Activated naive CD4-positive, alpha-beta T cell treated with anti-CD3 and anti-CD28 coated beads for 36 hours (primary cell): ENCODE results near the gene SLC25A44. TPM values are rescaled to one million over a fixed set of nuclear protein-coding genes. Genes with fewer than 3 reads are reported as not detected.

ENCODE experiments used
- CTCF ChIA-PET: fragments of 350-600 bp; sonication (Branson Sonifier 250); formaldehyde crosslinking; loops from one replicate; lab custom pipeline; 2021; ENCODE audit warnings: antibody characterized with exemption; lab: Charles Lee
- DNase-seq: peaks from one replicate; pipeline ENCODE4 v3.0.0-alpha.2; 2020
- H3K27ac Mint-ChIP-seq: one replicate; pipeline ENCODE4 v1.8.0; 2021; ENCODE audit warnings: mild to moderate bottlenecking, mixed read lengths
- H3K27me3 Mint-ChIP-seq: one replicate; pipeline ENCODE4 v1.8.0; 2021; ENCODE audit warnings: low read depth, mixed read lengths
- H3K36me3 Mint-ChIP-seq: one replicate; pipeline ENCODE4 v1.8.0; 2021; ENCODE audit warnings: low read depth, mixed read lengths
- H3K4me1 Mint-ChIP-seq: one replicate; pipeline ENCODE4 v1.8.0; 2021; ENCODE audit warnings: low read depth, mixed read lengths
- H3K4me3 Mint-ChIP-seq: one replicate; pipeline ENCODE4 v1.8.0; 2021; ENCODE audit warnings: mild to moderate bottlenecking, moderate library complexity, mixed read lengths
- H3K9me3 Mint-ChIP-seq: one replicate; pipeline ENCODE4 v1.8.0; 2021; ENCODE audit warnings: mixed read lengths
- intact Hi-C: fragments of 100-400 bp; cut with micrococcal nuclease; formaldehyde crosslinking; loops from one replicate; pipeline ENCODE4 v1.15.1; 2023
- total RNA-seq, 2 experiments: library from RNA; stranded (reverse); gene quantifications; one replicate each; pipeline ENCODE4 v1.2.3, GENCODE V29; 2021

SLC25A44 gene
- total RNA-seq, 2 experiments from 2014 or later = 69.1 to 73.5 TPM

GRCh38 chr1:156193208-156193487, 756 bp upstream of the SLC25A44 start:
- peaks cover 53% of the 10 kb centered on the region for H3K4me1 Mint-ChIP-seq
- CTCF ChIA-PET = interaction anchor here (0.6 to 9.7 kb wide), 5 partner anchors 11 to 65 kb away, joined by 3 to 90 read pairs (median 3); partner anchors contain the start of gene PMF1
- H3K36me3 Mint-ChIP-seq = peaks cover 38% of the 10 kb centered on the region
- H3K9me3 Mint-ChIP-seq = no peaks in the 10 kb centered on the region
- no peak for DNase-seq
- H3K27ac Mint-ChIP-seq = peak overlapping the region; percentile 74
- no peaks in the 10 kb centered on the region for H3K27me3 Mint-ChIP-seq
- H3K4me3 Mint-ChIP-seq = peak overlapping the region; percentile 79
- intact Hi-C loops = loop anchor here (1.0 kb wide), 5 partner anchors 20 to 89 kb away; partner anchors contain the start of genes PMF1 and SMG5

DNA sequence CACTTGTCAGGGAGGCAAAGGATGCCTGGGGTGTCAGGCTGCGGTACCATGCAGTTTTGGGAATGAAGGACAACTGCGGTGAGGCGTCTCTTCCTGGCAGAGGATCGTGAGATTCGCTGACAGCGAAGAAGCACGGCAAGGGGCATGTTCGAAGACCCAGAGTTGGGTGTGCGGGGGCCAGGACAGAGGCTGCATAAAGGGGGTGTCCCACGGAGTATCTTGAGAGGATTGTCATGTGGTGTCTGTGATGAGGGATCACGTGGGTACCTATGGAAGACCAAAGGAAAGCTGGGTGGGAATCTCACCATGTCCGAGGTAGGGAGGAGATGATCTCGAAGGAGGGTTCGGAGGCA, 372 bp downstream of the SLC25A44 start:
- H3K9me3 Mint-ChIP-seq = no peaks in the 10 kb centered on the region
- H3K36me3 Mint-ChIP-seq = peaks cover 41% of the 10 kb centered on the region
- H3K4me1 Mint-ChIP-seq = peaks cover 64% of the 10 kb centered on the region
- peak overlapping the region; percentile 74 for H3K27ac Mint-ChIP-seq
- intact Hi-C loops = loop anchor here (1.0 kb wide), 1 partner anchor 24 kb away; no protein-coding TSS in a partner anchor
- CTCF ChIA-PET = interaction anchor here (0.6 to 9.7 kb wide), 5 partner anchors 9 to 103 kb away, joined by 3 to 90 read pairs (median 3); no protein-coding TSS in a partner anchor
- DNase-seq = no peak
- H3K27me3 Mint-ChIP-seq = no peaks in the 10 kb centered on the region
- peak overlapping the region; percentile 79 for H3K4me3 Mint-ChIP-seq

GRCh38 chr1:156195853-156196252, 1.9 kb downstream of the SLC25A44 start:
- intact Hi-C loops = no loop called here
- peak overlapping the region; percentile 79 for H3K4me3 Mint-ChIP-seq
- no peak overlapping the region for H3K27ac Mint-ChIP-seq
- no peaks in the 10 kb centered on the region for H3K27me3 Mint-ChIP-seq
- peaks cover 79% of the 10 kb centered on the region for H3K4me1 Mint-ChIP-seq
- H3K36me3 Mint-ChIP-seq = peaks cover 41% of the 10 kb centered on the region
- H3K9me3 Mint-ChIP-seq = no peaks in the 10 kb centered on the region
- CTCF ChIA-PET = interaction anchor here (1.2 to 9.7 kb wide), 3 partner anchors 17 to 48 kb away, joined by 3 to 90 read pairs (median 5); partner anchors contain the start of gene PMF1
- DNase-seq = no peak

- H3K4me3 Mint-ChIP-seq = peak overlapping the region; percentile 79
- no peak for DNase-seq
- H3K27ac Mint-ChIP-seq = no peak overlapping the region
- no peaks in the 10 kb centered on the region for H3K27me3 Mint-ChIP-seq
- intact Hi-C loops = no loop called here
- H3K36me3 Mint-ChIP-seq = peaks cover 41% of the 10 kb centered on the region
- no peaks in the 10 kb centered on the region for H3K9me3 Mint-ChIP-seq
- CTCF ChIA-PET = interaction anchor here (1.2 to 9.7 kb wide), 4 partner anchors 16 to 49 kb away, joined by 3 to 90 read pairs (median 6); partner anchors contain the start of gene PMF1
- peaks cover 79% of the 10 kb centered on the region for H3K4me1 Mint-ChIP-seq
These were observed 2.5 kb downstream of the SLC25A44 start for GRCh38 chr1:156196445-156196844.

- DNase-seq = peak; percentile 72
- intact Hi-C loops = loop anchor here (1.0 kb wide), 5 partner anchors 13 to 139 kb away; partner anchors contain the start of genes CCT3 and TSACC
- Mint-ChIP-seq H3K27ac (no peak overlapping the region), H3K4me3 (no peak overlapping the region), H3K36me3 (peaks cover 40% of the 10 kb centered on the region), H3K4me1 (peaks cover 66% of the 10 kb centered on the region), H3K9me3 (no peaks in the 10 kb centered on the region), H3K27me3 (no peaks in the 10 kb centered on the region)
- CTCF ChIA-PET = interaction anchor here (0.9 to 9.7 kb wide), 7 partner anchors 14 to 102 kb away, joined by 3 to 90 read pairs (median 5); partner anchors contain the start of gene PMF1
These were observed 5.0 kb downstream of the SLC25A44 start for GRCh38 chr1:156198831-156199349.

DNA sequence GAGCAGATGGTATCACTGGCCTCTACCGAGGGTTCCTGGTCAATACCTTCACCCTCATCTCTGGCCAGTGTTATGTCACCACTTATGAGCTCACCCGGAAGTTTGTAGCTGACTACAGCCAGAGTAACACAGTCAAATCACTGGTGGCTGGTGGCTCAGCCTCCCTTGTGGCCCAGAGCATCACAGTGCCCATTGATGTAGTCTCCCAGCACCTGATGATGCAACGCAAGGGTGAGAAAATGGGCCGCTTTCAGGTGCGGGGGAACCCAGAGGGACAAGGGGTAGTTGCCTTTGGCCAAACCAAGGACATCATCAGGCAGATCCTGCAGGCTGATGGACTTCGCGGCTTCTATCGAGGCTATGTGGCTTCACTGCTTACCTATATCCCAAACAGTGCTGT, 6.1 kb downstream of the SLC25A44 start:
- H3K27ac Mint-ChIP-seq = no peak overlapping the region

GRCh38 chr1:156203331-156203730, 9.4 kb downstream of the SLC25A44 start:
- peak overlapping the region; percentile 23 for H3K4me3 Mint-ChIP-seq
- DNase-seq = no peak
- intact Hi-C loops = no loop called here
- H3K4me1 Mint-ChIP-seq = peaks cover 47% of the 10 kb centered on the region
- H3K9me3 Mint-ChIP-seq = no peaks in the 10 kb centered on the region
- no peak overlapping the region for H3K27ac Mint-ChIP-seq
- H3K36me3 Mint-ChIP-seq = peaks cover 28% of the 10 kb centered on the region
- H3K27me3 Mint-ChIP-seq = no peaks in the 10 kb centered on the region
- CTCF ChIA-PET = interaction anchor here (0.6 to 1.2 kb wide), 3 partner anchors 10 to 397 kb away, joined by 3 read pairs; partner anchors contain the start of gene SLC25A44

More for the DNA sequence above, 6.1 kb downstream of the SLC25A44 start:
- CTCF ChIA-PET = interaction anchor here (1.2 to 9.7 kb wide), 2 partner anchors 14 to 25 kb away, joined by 5 to 90 read pairs; no protein-coding TSS in a partner anchor
- H3K36me3 Mint-ChIP-seq = peaks cover 38% of the 10 kb centered on the region
- no peak overlapping the region for H3K4me3 Mint-ChIP-seq
- intact Hi-C loops = no loop called here
- DNase-seq = peak; percentile 34
- no peaks in the 10 kb centered on the region for H3K27me3 Mint-ChIP-seq
- H3K4me1 Mint-ChIP-seq = peaks cover 66% of the 10 kb centered on the region
- no peaks in the 10 kb centered on the region for H3K9me3 Mint-ChIP-seq

GRCh38 chr1:156204686-156205085, 10.8 kb downstream of the SLC25A44 start:
- Mint-ChIP-seq H3K9me3 (no peaks in the 10 kb centered on the region), H3K36me3 (peaks cover 32% of the 10 kb centered on the region), H3K27ac (no peak overlapping the region), H3K4me1 (peaks cover 36% of the 10 kb centered on the region), H3K4me3 (no peak overlapping the region), H3K27me3 (no peaks in the 10 kb centered on the region)
- intact Hi-C loops = no loop called here
- no peak for DNase-seq
- CTCF ChIA-PET = interaction anchor here (0.6 to 2.0 kb wide), 3 partner anchors 10 to 20 kb away, joined by 3 to 9 read pairs (median 4); no protein-coding TSS in a partner anchor

- CTCF ChIA-PET = interaction anchor here (6.7 kb wide), 1 partner anchor 14 kb away, joined by 54 read pairs; no protein-coding TSS in a partner anchor
- Mint-ChIP-seq H3K27me3 (no peaks in the 10 kb centered on the region), H3K4me1 (peaks cover 40% of the 10 kb centered on the region), H3K36me3 (peaks cover 64% of the 10 kb centered on the region), H3K4me3 (no peak overlapping the region), H3K27ac (peak overlapping the region; percentile 74), H3K9me3 (no peaks in the 10 kb centered on the region)
- no peak for DNase-seq
- intact Hi-C loops = loop anchor here (5.0 kb wide), 1 partner anchor 234 kb away; the partner anchor contains the start of gene ARHGEF2
These were observed 17.3 kb downstream of the SLC25A44 start for GRCh38 chr1:156211243-156211642.

GRCh38 chr1:156212130-156212529, 18.2 kb downstream of the SLC25A44 start:
- peaks cover 45% of the 10 kb centered on the region for H3K4me1 Mint-ChIP-seq
- DNase-seq = peak; percentile 8
- H3K4me3 Mint-ChIP-seq = peak overlapping the region; percentile 79
- CTCF ChIA-PET = interaction anchor here (1.2 to 6.7 kb wide), 3 partner anchors 13 to 70 kb away, joined by 5 to 54 read pairs (median 8); no protein-coding TSS in a partner anchor
- H3K9me3 Mint-ChIP-seq = no peaks in the 10 kb centered on the region
- intact Hi-C loops = loop anchor here (1.0 to 5.0 kb wide), 2 partner anchors 13 to 235 kb away; partner anchors contain the start of gene ARHGEF2
- peaks cover 65% of the 10 kb centered on the region for H3K36me3 Mint-ChIP-seq
- no peaks in the 10 kb centered on the region for H3K27me3 Mint-ChIP-seq
- H3K27ac Mint-ChIP-seq = peak overlapping the region; percentile 97

DNA sequence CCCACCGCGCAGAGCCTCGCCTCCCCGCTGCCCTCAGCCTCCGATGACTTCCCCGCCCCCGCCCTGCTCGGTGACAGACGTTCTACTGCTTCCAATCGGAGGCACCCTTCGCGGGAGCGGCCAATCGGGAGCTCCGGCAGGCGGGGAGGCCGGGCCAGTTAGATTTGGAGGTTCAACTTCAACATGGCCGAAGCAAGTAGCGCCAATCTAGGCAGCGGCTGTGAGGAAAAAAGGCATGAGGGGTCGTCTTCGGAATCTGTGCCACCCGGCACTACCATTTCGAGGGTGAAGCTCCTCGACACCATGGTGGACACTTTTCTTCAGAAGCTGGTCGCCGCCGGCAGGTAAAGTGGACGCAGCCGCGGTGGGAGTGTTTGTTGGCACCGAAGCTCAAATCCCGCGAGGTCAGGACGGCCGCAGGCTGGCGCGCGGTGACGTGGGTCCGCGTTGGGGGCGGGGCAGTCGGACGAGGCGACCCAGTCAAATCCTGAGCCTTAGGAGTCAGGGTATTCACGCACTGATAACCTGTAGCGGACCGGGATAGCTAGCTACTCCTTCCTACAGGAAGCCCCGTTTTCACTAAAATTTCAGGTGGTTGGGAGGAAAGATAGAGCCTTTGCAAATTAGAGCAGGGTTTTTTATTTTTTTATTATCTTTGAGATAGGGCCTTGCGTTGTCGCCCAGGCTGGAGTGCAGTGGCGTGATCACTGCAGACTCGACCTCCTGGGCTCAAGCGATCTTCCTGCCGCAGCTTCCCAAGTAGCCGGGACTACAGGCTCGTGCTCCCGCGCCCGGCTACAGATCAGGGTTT, 19.1 kb downstream of the SLC25A44 start, which contains the start of gene PMF1:
Gene PMF1 (plus strand): TSS at position 175 of the 811 bp plus-strand sequence. CDS start 9 bp downstream, at position 184.
- peak; percentile 99 for DNase-seq
- Mint-ChIP-seq H3K9me3 (no peaks in the 10 kb centered on the region), H3K27ac (peak within 1 kb of the TSS; percentile 97), H3K4me1 (peaks cover 46% of the 10 kb centered on the region), H3K36me3 (peaks cover 58% of the 10 kb centered on the region), H3K27me3 (no peaks in the 10 kb centered on the region), H3K4me3 (peak within 1 kb of the TSS; percentile 79)
- intact Hi-C loops = loop anchor here (1.0 to 5.0 kb wide), 4 partner anchors 10 to 236 kb away; partner anchors contain the start of gene ARHGEF2
- CTCF ChIA-PET = interaction anchor here (0.6 to 6.7 kb wide), 11 partner anchors 9 to 259 kb away, joined by 3 to 54 read pairs (median 5); partner anchors contain the start of gene SLC25A44
